ENCODE results near the gene CIDEC. TPM values are rescaled to one million over a fixed set of nuclear protein-coding genes. Genes with fewer than 3 reads are reported as not detected.
A peak's percentile ranks its signal among the peaks of the same experiment; 100 is the strongest.
"Not testable (repeated sequence)": the region's sequence is repeated elsewhere in the genome, so short reads cannot be mapped to it uniquely, and the experiment has no call there.

The CIDEC gene
- total and polyA plus RNA-seq, 2 experiments from 2014 or later, result not detected

DNA sequence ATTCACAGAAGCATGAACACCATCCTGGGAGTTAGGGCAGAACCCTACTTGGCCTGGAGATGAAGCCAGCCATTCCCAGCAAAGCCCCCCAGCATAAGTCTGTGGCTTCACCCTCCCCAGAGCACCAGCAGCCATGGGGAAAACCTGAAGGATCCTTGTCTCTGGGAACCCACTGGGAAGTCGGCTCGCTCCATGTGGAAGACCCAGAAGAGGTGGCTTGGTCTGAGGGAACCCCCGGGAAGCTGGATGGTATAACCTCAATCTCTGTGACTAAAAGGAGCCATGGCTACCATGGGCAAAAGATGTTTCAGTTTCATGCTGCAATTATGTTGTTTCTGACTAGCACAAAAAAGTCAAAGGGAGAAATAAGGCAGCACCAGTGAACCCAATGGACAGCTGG, 24.5 kb downstream of the CIDEC start:
- Histone ChIP-seq H3K4me1 (ENCODE audit: insufficient read depth) (no peaks in the 10 kb centered on the region; the same call in 1 of the 2 replicates), H3K4me3 (no peak overlapping the region), H3K79me2 (replicated peaks; ENCODE audit: insufficient read depth) (no peaks in the 10 kb centered on the region), H3K9me2 (ENCODE audit: insufficient read depth) (no peaks in the 10 kb centered on the region), H3F3A (replicated peaks; ENCODE audit: low read depth) (no peaks in the 10 kb centered on the region), H4K20me1 (replicated peaks; ENCODE audit: insufficient read depth) (no peaks in the 10 kb centered on the region), H2AFZ (no peak overlapping the region), H3K27me3 (ENCODE audit: insufficient read depth) (no peaks in the 10 kb centered on the region), H3K4me2 (no peak overlapping the region), H3K36me3 (ENCODE audit: insufficient read depth) (no peaks in the 10 kb centered on the region), H3K27ac (ENCODE audit: low read depth) (no peak overlapping the region)
- TF ChIP-seq ZNF114 (CRISPR knock-in tag; IDR thresholded peaks at IDR 0.05) (no peak), NANOG (IDR thresholded peaks at IDR 0.05; ENCODE audit: borderline replicate concordance) (no peak), EZH2 (IDR thresholded peaks at IDR 0.05; ENCODE audit: low read depth, unreplicated experiment) (no peak), ZNF331 (CRISPR knock-in tag; IDR thresholded peaks at IDR 0.05; ENCODE audit: low read depth) (no peak), POLR2AphosphoS5 (IDR thresholded peaks at IDR 0.05; ENCODE audit: low read depth) (no peak), ETS1 (IDR thresholded peaks at IDR 0.05) (no peak), CREB1 (CRISPR knock-in tag; IDR thresholded peaks at IDR 0.05; ENCODE audit: low read depth) (no peak), STAT1 (IDR thresholded peaks at IDR 0.05; ENCODE audit: unreplicated experiment) (no peak), JUNB (IDR thresholded peaks at IDR 0.05; ENCODE audit: unreplicated experiment) (no peak)
- H3K4me1 Mint-ChIP-seq, result peaks cover 18% of the 10 kb centered on the region
- H3K4me3 Mint-ChIP-seq, result no peak overlapping the region
- H3K9me3 Mint-ChIP-seq, result no peaks in the 10 kb centered on the region
- DNase-seq (ENCODE audit: low spot score), result no peak
- peaks cover 1% of the 10 kb centered on the region for H3K27me3 Mint-ChIP-seq (ENCODE audit: insufficient read depth, low read depth, poor library complexity)
- H3K36me3 Mint-ChIP-seq (ENCODE audit: low read depth), result no peaks in the 10 kb centered on the region
- ATAC-seq, result no peak
- no peak overlapping the region for H3K27ac Mint-ChIP-seq

DNA sequence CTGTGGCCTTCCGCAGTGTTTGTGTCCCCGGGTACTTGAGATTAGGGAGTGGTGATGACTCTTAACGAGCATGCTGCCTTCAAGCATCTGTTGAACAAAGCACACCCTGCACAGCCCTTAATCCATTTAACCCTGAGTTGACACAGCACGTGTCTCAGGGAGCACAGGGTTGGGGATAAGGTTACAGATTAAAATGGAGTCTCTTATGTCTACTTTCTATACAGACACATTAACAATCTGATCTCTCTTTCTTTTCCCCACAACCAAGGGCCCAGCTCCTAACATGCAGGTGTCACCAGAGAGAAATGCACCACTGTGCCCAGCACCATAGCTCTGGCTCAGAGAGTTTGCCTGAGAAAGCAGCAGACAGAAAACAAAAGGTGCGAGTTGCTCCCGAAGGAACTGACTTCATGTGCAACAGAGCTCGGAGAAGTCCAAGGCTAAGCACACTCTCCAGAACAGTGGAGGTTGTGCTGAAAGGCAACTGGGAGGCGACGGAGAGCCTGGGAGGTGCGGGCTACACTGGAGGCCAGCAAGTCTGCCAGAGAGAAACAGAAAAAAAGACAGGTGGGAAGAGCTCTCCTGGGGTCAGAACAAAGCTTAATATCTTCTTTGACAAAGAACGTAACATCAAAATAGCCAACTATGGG, 25.6 kb downstream of the CIDEC start:
- H3K27me3 Mint-ChIP-seq (ENCODE audit: insufficient read depth, low read depth, poor library complexity); H3K79me2 ChIP-seq (replicated peaks; ENCODE audit: insufficient read depth); H3K36me3 Mint-ChIP-seq (ENCODE audit: low read depth); H3K36me3 ChIP-seq (ENCODE audit: insufficient read depth); H3K4me2 ChIP-seq; DNase-seq (ENCODE audit: low spot score); H3F3A ChIP-seq (replicated peaks; ENCODE audit: low read depth); H3K4me1 ChIP-seq (ENCODE audit: insufficient read depth); H3K9me2 ChIP-seq (ENCODE audit: insufficient read depth); H3K27ac Mint-ChIP-seq; H3K9me3 Mint-ChIP-seq; H3K27me3 ChIP-seq (ENCODE audit: insufficient read depth); H3K27ac ChIP-seq (ENCODE audit: low read depth); H3K4me3 ChIP-seq; H3K4me3 Mint-ChIP-seq; H4K20me1 ChIP-seq (replicated peaks; ENCODE audit: insufficient read depth): not testable (repeated sequence)
- H2AFZ ChIP-seq, result peak overlapping the region; percentile 78
- peaks cover 14% of the 10 kb centered on the region for H3K4me1 Mint-ChIP-seq
- ATAC-seq, result peak; percentile 59
- 0 out of 4 replicates have a peak, but pooled peaks of 1 of the 2 experiments have one; percentile 1 for TF ChIP-seq CTCF (conservative IDR thresholded peaks at IDR 0.05; ENCODE audit: low read depth in 2 of 2)

All from GM23338 (cell line).